ENCODE results near the gene NLGN1.

GRCh38 chr3:173699353-173699752 is 301.8 kb downstream of the NLGN1 start:
- no peak for TF ChIP-seq AFF4 (CRISPR knock-in tag; IDR thresholded peaks at IDR 0.05)
- no peak for TF ChIP-seq SFPQ (IDR thresholded peaks at IDR 0.05; ENCODE audit: low read depth, low read length)
- TF ChIP-seq ATF2 (CRISPR knock-in tag; IDR thresholded peaks at IDR 0.05), result no peak
- TF ChIP-seq POLR3A (IDR thresholded peaks at IDR 0.05; ENCODE audit: borderline replicate concordance, extremely low read depth, insufficient read depth, insufficient read length), result no peak
- no peak for TF ChIP-seq MXI1 (IDR thresholded peaks at IDR 0.05; ENCODE audit: low read depth, low read length)
- no peak for TF ChIP-seq PYGO2 (tag; IDR thresholded peaks at IDR 0.05)
- TF ChIP-seq BMI1 (IDR thresholded peaks at IDR 0.05; ENCODE audit: low read length), result no peak
- TF ChIP-seq PREB (CRISPR knock-in tag; IDR thresholded peaks at IDR 0.05), result no peak
